RWPE2 (cell line): ENCODE measurements around the gene DTL.

Experiments used
- ATAC-seq: fragments of 200-7000 bp; cut with Tn5 transposase; 3 replicates; pipeline ENCODE4 v1.9.1; 2021; ENCODE audit warnings: low read depth
- DNase-seq: peaks from one replicate; pipeline ENCODE4 v3.0.0-alpha.2; 2020; ENCODE audit warnings: low spot score
- H3K27ac ChIP-seq: fragments of 450-650 bp; 2 replicates; pipeline ENCODE4 v1.5.1; 2017; ENCODE audit warnings: mild to moderate bottlenecking; ENCODE audit not compliant: poor library complexity, severe bottlenecking
- H3K27me3 ChIP-seq: fragments of 250-450 bp; sonication (Bioruptor Pico); 2 replicates; pipeline ENCODE4 v1.5.1; 2021; ENCODE audit warnings: mild to moderate bottlenecking, moderate library complexity; ENCODE audit not compliant: insufficient read depth, poor library complexity, severe bottlenecking
- H3K36me3 ChIP-seq: fragments of 250-450 bp; sonication (Bioruptor Pico); 2 replicates; pipeline ENCODE4 v1.5.1; 2020; ENCODE audit warnings: low read depth, mild to moderate bottlenecking, moderate library complexity
- H3K4me1 ChIP-seq: fragments of 250-450 bp; sonication (Bioruptor Pico); 2 replicates; pipeline ENCODE4 v1.5.1; 2021; ENCODE audit warnings: mild to moderate bottlenecking, moderate library complexity; ENCODE audit not compliant: insufficient read depth, poor library complexity, severe bottlenecking
- H3K4me3 ChIP-seq: fragments of 250-450 bp; sonication (Bioruptor Pico); 2 replicates; pipeline ENCODE4 v1.5.1; 2021; ENCODE audit warnings: mild to moderate bottlenecking, moderate library complexity; ENCODE audit not compliant: severe bottlenecking
- H3K9me3 ChIP-seq: fragments of 250-450 bp; sonication (Bioruptor Pico); 2 replicates; pipeline ENCODE4 v1.5.1; 2021; ENCODE audit warnings: mild to moderate bottlenecking, moderate library complexity; ENCODE audit not compliant: severe bottlenecking
- TF ChIP-seq, protein P1 (sequence below): fragments of 450-650 bp; IDR thresholded peaks from one replicate; pipeline ENCODE4 v1.5.1; 2017; ENCODE audit warnings: mild to moderate bottlenecking, moderate library complexity; ENCODE audit not compliant: poor library complexity, severe bottlenecking

DTL gene

DNA sequence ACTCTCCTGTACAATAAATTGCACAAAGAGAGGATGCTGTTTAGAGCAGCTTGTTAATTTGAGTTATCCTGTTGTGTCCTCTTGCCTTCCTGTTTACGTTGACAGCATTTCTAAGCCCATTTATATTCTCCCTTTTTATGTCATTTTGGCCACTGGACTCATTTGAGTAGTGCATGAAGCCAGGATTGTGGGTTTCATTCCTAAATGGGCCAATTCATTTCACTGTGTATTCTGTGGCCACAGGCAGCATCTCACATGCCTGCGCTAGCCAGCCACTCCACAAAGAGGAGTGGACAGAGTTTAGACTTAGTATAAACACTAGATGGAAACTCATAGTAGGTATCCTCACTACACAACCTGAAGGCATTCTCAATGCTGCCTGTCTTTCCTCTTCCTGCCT is 73.4 kb downstream of the DTL start:
- ATAC-seq: no peak
- Histone ChIP-seq H3K9me3 (no peaks in the 10 kb centered on the region), H3K27me3 (no peaks in the 10 kb centered on the region), H3K36me3 (no peaks in the 10 kb centered on the region; the same call in 1 of the 2 replicates), H3K4me3 (no peak overlapping the region), H3K4me1 (no peaks in the 10 kb centered on the region), H3K27ac (no peak overlapping the region)
- TF ChIP-seq, protein P1, sequence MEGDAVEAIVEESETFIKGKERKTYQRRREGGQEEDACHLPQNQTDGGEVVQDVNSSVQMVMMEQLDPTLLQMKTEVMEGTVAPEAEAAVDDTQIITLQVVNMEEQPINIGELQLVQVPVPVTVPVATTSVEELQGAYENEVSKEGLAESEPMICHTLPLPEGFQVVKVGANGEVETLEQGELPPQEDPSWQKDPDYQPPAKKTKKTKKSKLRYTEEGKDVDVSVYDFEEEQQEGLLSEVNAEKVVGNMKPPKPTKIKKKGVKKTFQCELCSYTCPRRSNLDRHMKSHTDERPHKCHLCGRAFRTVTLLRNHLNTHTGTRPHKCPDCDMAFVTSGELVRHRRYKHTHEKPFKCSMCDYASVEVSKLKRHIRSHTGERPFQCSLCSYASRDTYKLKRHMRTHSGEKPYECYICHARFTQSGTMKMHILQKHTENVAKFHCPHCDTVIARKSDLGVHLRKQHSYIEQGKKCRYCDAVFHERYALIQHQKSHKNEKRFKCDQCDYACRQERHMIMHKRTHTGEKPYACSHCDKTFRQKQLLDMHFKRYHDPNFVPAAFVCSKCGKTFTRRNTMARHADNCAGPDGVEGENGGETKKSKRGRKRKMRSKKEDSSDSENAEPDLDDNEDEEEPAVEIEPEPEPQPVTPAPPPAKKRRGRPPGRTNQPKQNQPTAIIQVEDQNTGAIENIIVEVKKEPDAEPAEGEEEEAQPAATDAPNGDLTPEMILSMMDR: no peak
- DNase-seq: no peak

DNA sequence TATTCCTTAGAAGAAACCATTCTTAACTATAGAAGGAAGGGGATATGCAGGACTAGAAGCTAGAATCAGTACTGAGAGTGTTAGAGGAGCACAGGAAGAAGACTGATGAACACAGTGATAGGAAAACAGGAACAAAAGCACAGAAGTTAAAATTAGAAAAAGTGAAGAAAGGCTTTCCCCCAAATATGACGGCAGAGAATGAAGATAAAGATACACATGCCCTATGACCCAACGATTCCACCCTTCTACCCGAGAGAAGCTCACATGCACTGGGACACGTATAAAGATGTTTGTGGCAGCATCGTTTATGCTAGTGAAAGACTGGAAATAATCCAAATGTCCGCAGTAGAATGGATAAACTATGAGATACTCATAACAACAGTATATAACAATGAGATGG is 74.2 kb downstream of the DTL start:
- no peak overlapping the region for H3K27ac ChIP-seq
- H3K27me3 ChIP-seq: no peaks in the 10 kb centered on the region
- no peaks in the 10 kb centered on the region for H3K9me3 ChIP-seq
- no peak for DNase-seq
- H3K4me1 ChIP-seq: no peaks in the 10 kb centered on the region
- TF ChIP-seq, protein P1: no peak
- no peak for ATAC-seq
- H3K4me3 ChIP-seq: no peak overlapping the region
- no peaks in the 10 kb centered on the region; the same call in 1 of the 2 replicates for H3K36me3 ChIP-seq

DNA sequence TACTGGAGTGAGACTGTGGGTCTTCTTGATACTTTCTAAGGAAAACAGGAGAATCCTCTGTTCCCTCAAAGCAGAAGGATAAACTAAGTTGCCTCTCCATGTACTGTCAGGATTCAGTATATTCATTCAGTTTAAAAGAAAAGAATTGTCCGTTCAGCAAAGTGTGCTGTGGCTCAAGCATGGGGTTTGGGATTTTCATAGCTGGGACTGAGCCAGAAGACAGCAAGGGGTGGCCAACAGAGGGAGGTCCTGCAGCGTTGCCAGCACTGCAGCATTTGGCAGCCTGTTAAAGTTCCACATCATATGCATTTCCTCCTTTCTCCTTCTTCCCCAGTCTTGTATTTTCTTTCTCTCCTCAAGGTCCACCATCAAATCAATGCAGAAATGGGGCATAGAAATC is 75.1 kb downstream of the DTL start:
- no peaks in the 10 kb centered on the region; the same call in 1 of the 2 replicates for H3K36me3 ChIP-seq
- no peak overlapping the region for H3K27ac ChIP-seq
- no peaks in the 10 kb centered on the region for H3K27me3 ChIP-seq
- TF ChIP-seq, protein P1: no peak
- no peaks in the 10 kb centered on the region for H3K4me1 ChIP-seq
- H3K9me3 ChIP-seq: no peaks in the 10 kb centered on the region
- H3K4me3 ChIP-seq: no peak overlapping the region
- ATAC-seq (no peak), DNase-seq (no peak)

DNA sequence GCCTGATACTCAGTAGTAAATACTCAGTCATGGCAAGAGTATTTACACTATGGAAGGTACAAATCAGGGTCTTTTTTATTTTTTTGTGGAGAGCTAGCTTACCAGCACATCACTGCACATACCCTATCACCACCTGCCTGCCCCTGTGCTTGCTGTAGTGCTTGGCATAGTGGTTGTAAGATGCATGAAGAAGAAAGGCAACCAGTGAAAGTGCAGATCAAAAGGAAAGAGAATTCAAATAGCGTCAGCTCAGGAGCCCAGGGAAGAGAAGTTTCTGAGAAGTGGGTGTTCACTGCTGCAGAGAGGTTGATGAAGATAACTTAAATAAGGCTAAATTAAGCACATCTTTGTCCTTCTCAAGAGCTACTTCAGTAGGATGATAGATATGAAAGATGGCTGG is 76.0 kb downstream of the DTL start:
- no peak overlapping the region for H3K27ac ChIP-seq
- no peak overlapping the region for H3K4me3 ChIP-seq
- no peaks in the 10 kb centered on the region for H3K36me3 ChIP-seq
- H3K27me3 ChIP-seq: no peaks in the 10 kb centered on the region
- no peaks in the 10 kb centered on the region for H3K9me3 ChIP-seq
- DNase-seq: no peak
- ATAC-seq: no peak
- TF ChIP-seq, protein P1: no peak
- H3K4me1 ChIP-seq: no peaks in the 10 kb centered on the region

DNA sequence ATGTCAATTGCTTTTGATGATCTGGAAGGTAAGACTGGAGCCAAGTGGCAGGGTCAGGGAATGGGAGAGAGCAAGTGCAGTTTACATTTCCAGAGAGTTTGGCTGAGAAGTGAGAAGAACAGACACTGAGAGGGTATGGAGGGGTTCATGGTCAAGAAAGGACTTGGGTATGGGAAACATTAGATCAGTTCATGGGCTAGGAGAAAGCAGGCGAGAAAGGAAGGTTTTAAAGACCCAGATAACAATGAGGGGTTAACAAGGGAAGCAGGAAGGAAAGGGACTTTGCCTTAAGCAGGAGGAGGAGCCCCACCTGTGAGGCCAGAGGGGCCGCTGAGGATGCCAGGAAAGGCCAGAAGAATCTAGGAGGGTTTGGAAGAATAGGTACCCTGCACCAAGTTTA is 78.2 kb downstream of the DTL start:
- Histone ChIP-seq H3K4me3 (no peak overlapping the region), H3K27ac (no peak overlapping the region), H3K4me1 (no peaks in the 10 kb centered on the region), H3K36me3 (no peaks in the 10 kb centered on the region), H3K9me3 (no peaks in the 10 kb centered on the region), H3K27me3 (no peaks in the 10 kb centered on the region)
- ATAC-seq: no peak
- TF ChIP-seq, protein P1: no peak
- DNase-seq: no peak
